Adrenal gland (tissue), 19 donors: ENCODE results near the gene TMEM45B. TPM values are rescaled to one million over a fixed set of nuclear protein-coding genes. Genes with fewer than 3 reads are reported as not detected.

Source experiments
- DNase-seq, 7 donors: peaks; one replicate each; pipeline ENCODE4 v3.0.0-alpha.2; 2019 to 2020
- H3K27ac ChIP-seq, 5 donors: fragments of 200-600 bp; sonication (generic) in 4 of 5; 1 replicate in 3 of 5; 2 replicates in 2 of 5; pipeline versions ENCODE4 v1.5.1 to v1.8.0; 2016 to 2020; ENCODE audit warnings: mild to moderate bottlenecking in 1 of 5
- H3K27me3 ChIP-seq: fragments of 200-600 bp; 2 replicates; pipeline ENCODE4 v1.8.0; 2021
- H3K36me3 ChIP-seq, 2 donors: fragments of 200-600 bp; replicated peaks in 1 of 2; 1 replicate in 1 of 2; 2 replicates in 1 of 2; pipeline versions ENCODE4 v1.5.1 to v1.8.0; 2018 to 2022
- H3K4me1 ChIP-seq, 2 donors: fragments of 200-600 bp; replicated peaks in 1 of 2; 1 replicate in 1 of 2; 2 replicates in 1 of 2; pipeline versions ENCODE4 v1.5.1 to v1.8.0; 2018 to 2021
- H3K4me3 ChIP-seq, 4 donors: fragments of 200-600 bp; sonication (generic) in 3 of 4; one replicate each; pipeline ENCODE4 v1.5.1; 2016 to 2018
- H3K9me3 ChIP-seq, 3 donors: fragments of 200-600 bp; sonication (generic) in 1 of 3; replicated peaks in 1 of 3; 1 replicate in 2 of 3; 2 replicates in 1 of 3; pipeline versions ENCODE4 v1.5.1 to v1.8.0; 2016 to 2021
- POLR2A ChIP-seq, 2 donors: fragments of 450-650 bp; IDR thresholded peaks; one replicate each; pipeline ENCODE4 v1.6.1; 2017; ENCODE audit warnings: antibody characterized with exemption in 2 of 2, mild to moderate bottlenecking in 2 of 2, moderate library complexity in 1 of 2
- WGBS, 4 donors: extraction: QIAGEN DNeasy Blood & Tissue Kit in 2 of 4; methylation state at CpG; one replicate each; pipeline versions ENCODE4 v1.1.5 to v1.1.7; 2013 to 2017; 5-methylcytosine and 5-hydroxymethylcytosine counted together
- intact Hi-C, 2 donors: fragments of 100-400 bp; cut with DNase I; formaldehyde crosslinking; loops; one replicate each; pipeline versions ENCODE4 v1.14.1 to v1.15.0; 2022 to 2023
- long read RNA-seq, 10 donors: library from polyadenylated mRNA in 3 of 10; unstranded in 2 of 10; stranded (forward) in 1 of 10; transcript quantifications; one replicate each; pipeline ENCODE4 v2.0.0 and lab custom pipeline, GENCODE V29; 2021 to 2026
- polyA plus RNA-seq, 3 donors: library from polyadenylated mRNA; stranded (reverse); fragments of 200-250 nt in 2 of 3; fragments of 350-450 nt in 1 of 3; fragmentation: Illumina TruSeq in 1 of 3; extraction: RNeasy Lipid Tissue Mini Kit (QIAGEN cat#74804) in 1 of 3; gene quantifications; one replicate each; pipeline ENCODE4 v1.2.3, GENCODE V29; 2013 to 2014
- total RNA-seq, 9 donors: library from RNA; depleted of rRNA in 4 of 9; stranded (reverse); fragments of >200 nt in 4 of 9; fragments of 120-200 nt in 1 of 9; fragmentation: NEBNext Ultra II Directional in 1 of 9; extraction: Animal tissue kit (Norgen Biotek cat#: 25700) in 1 of 9; gene quantifications; one replicate each; pipeline versions ENCODE4 v1.1.0 to v1.2.4, GENCODE V29; 2013 to 2023
- TF ChIP-seq, protein P1 (sequence below), 6 experiments: fragments of 450-650 bp in 4 of 6; fragments of 200-600 bp in 2 of 6; sonication (generic) in 1 of 6; IDR thresholded peaks; 1 replicate in 5 of 6; 2 replicates in 1 of 6; pipeline versions ENCODE4 v1.5.1 to v1.8.0; 2016 to 2021; ENCODE audit warnings: antibody characterized with exemption in 6 of 6, mild to moderate bottlenecking in 2 of 6, moderate library complexity in 1 of 6
- donor health status: healthy with polysubstance abuse.
- donor health status: Bipolar disorder and iron deficiency.
- donor health status: DM: yes; HTN: yes; CAD: no.
- donor health status: DM: no; HTN: no; CAD: no.
- donor health status: DM: no; HTN: no; CAD: no.
- donor health status: DM: yes; HTN: yes; CAD: no.

Gene TMEM45B
- total RNA-seq, result 1 to 10 TPM in 2 of 9 donors, under 1 TPM in 3, not detected in 4; 0.06 to 1.4 (median 0.34) TPM
- polyA plus RNA-seq, result 1 to 10 TPM in 1 of 3 donors, under 1 TPM in 2; 0.27 to 3.2 (median 0.72) TPM
- long read RNA-seq, donor 1, result 0 reads
- long read RNA-seq, donor 2, result 0 reads
- long read RNA-seq, donor 3, result 0 reads
- long read RNA-seq, donor 4, result 0 reads
- long read RNA-seq, donor 5, result 0 reads
- long read RNA-seq, donor 6, partial matches to known transcripts, result 0 of 2 reads
- long read RNA-seq, donor 6, other reads (novel, unspliced or antisense), result 1 of 2 reads
- long read RNA-seq, donor 7, result 0 reads
- long read RNA-seq, donor 8, result 0 reads
- long read RNA-seq, donor 9, result 0 reads
- long read RNA-seq, donor 10, result 0 reads

DNA sequence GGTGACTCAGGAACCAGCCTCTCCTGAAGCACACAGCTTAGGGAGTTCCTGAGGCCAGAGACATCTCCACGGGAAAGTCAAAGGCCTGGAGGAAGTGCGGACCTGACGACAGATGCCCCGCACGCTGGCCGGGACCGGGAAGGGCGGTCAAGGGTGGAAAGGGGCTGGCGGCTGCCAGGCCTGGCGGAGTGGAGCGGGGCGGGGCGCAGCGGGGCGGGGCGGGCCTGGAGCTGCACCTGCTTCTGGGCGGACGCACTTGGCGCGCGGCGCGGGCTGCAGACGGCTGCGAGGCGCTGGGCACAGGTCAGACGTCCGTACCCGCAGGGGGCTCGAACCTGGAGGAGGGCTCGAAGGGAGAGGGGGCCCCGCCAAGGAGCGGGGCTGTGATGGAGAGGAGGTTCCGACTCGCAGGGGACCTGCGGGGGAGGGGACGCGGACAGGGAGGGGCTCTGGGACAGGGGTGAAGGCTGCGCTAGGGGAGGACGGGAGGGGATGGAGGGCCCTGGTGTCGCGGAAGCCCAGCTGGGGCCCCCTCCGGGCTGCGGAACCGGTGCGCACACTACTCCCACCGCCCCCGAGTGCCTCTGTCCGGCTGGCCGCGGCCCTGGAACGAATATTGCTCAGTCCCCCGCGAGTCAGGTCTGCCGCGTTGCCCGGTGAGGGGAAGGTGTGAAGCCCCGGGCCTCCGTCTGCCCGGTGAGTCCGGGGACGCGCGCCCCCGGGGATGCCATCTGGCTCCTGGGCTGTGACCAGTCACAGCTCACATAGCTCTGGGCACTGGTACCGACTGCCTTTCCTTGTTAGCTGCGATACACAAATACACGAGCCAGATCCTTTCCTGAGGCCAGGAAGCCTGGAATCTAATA is at the start of gene TMEM45B:
Gene TMEM45B (plus strand): TSS at position 253 of the 866 bp plus-strand sequence. CDS start 36,635 bp downstream, outside the sequence.
- H3K27me3 ChIP-seq, result peaks cover 8% of the 10 kb centered on the region
- TF ChIP-seq, protein P1, sequence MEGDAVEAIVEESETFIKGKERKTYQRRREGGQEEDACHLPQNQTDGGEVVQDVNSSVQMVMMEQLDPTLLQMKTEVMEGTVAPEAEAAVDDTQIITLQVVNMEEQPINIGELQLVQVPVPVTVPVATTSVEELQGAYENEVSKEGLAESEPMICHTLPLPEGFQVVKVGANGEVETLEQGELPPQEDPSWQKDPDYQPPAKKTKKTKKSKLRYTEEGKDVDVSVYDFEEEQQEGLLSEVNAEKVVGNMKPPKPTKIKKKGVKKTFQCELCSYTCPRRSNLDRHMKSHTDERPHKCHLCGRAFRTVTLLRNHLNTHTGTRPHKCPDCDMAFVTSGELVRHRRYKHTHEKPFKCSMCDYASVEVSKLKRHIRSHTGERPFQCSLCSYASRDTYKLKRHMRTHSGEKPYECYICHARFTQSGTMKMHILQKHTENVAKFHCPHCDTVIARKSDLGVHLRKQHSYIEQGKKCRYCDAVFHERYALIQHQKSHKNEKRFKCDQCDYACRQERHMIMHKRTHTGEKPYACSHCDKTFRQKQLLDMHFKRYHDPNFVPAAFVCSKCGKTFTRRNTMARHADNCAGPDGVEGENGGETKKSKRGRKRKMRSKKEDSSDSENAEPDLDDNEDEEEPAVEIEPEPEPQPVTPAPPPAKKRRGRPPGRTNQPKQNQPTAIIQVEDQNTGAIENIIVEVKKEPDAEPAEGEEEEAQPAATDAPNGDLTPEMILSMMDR (IDR thresholded peaks at IDR 0.05), result no peak
- TF ChIP-seq POLR2A (IDR thresholded peaks at IDR 0.05), result no peak
- intact Hi-C loops, result no loop called here
- H3K4me1 ChIP-seq, result no peaks in the 10 kb centered on the region
- no peak within 1 kb of the TSS for H3K27ac ChIP-seq
- peak in 1 of 7 donors; percentile 58 for DNase-seq
- H3K36me3 ChIP-seq, result no peaks in the 10 kb centered on the region
- H3K9me3 ChIP-seq, result no peaks in the 10 kb centered on the region
- no peak within 1 kb of the TSS for H3K4me3 ChIP-seq
- 1 to 8% (median 2%) methylated on average over 9 to 68 of the region's 68 CpGs for WGBS, 4 donors

- H3K27ac ChIP-seq, result no peak overlapping the region
- TF ChIP-seq, protein P1 (IDR thresholded peaks at IDR 0.05), result peak in 1 of 6 experiments; percentile 14
- TF ChIP-seq POLR2A (IDR thresholded peaks at IDR 0.05), result no peak
- intact Hi-C loops, result no loop called here
- H3K4me1 ChIP-seq, result no peaks in the 10 kb centered on the region
- H3K36me3 ChIP-seq, result no peaks in the 10 kb centered on the region
- peak in 1 of 7 donors; percentile 2 for DNase-seq
- no peaks in the 10 kb centered on the region for H3K27me3 ChIP-seq
- H3K9me3 ChIP-seq, result peaks cover 0 to 4% (median 0%) of the 10 kb centered on the region in 3 donors
- WGBS, 4 donors, result 17 to 35% (median 22%) methylated on average over 6 to 7 of the region's 7 CpGs
- no peak overlapping the region for H3K4me3 ChIP-seq
Measured at GRCh38 chr11:129766898-129767604, 48.6 kb upstream of the TMEM45B start.

DNA sequence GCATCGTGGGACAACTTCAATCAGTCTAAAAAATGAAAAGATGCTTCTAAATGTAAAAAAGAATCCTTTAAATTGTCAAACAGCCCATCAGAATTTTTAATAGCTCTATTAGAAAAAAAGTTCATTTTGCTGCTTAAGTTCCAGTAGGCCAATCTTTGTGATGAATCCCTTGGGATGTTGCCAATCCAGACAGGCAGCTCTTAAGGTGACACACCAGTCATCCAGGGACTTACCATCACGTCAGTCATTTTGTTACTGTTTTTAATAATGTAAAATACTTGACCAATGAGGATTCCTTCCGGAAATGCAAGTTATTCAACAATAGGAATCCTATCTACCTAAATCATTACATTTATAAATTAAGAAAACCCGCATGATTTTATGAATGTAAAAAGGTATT is 47.8 kb upstream of the TMEM45B start:
- WGBS, 4 donors, result 60 to 64% (median 62%) methylated on average over 4 of the region's 4 CpGs

More for the DNA sequence above, 47.8 kb upstream of the TMEM45B start:
- Histone ChIP-seq H3K27me3 (no peaks in the 10 kb centered on the region), H3K9me3 (peaks cover 0 to 4% (median 0%) of the 10 kb centered on the region in 3 donors), H3K36me3 (no peaks in the 10 kb centered on the region), H3K4me1 (no peaks in the 10 kb centered on the region), H3K4me3 (no peak overlapping the region), H3K27ac (no peak overlapping the region)
- intact Hi-C loops, result no loop called here
- DNase-seq, result no peak
- TF ChIP-seq, protein P1 (IDR thresholded peaks at IDR 0.05), result no peak
- no peak for TF ChIP-seq POLR2A (IDR thresholded peaks at IDR 0.05)
